ENCODE measurements around the gene RAB11FIP2.
"Not testable (repeated sequence)": the region's sequence is repeated elsewhere in the genome, so short reads cannot be mapped to it uniquely, and the experiment has no call there.

Gene RAB11FIP2

DNA sequence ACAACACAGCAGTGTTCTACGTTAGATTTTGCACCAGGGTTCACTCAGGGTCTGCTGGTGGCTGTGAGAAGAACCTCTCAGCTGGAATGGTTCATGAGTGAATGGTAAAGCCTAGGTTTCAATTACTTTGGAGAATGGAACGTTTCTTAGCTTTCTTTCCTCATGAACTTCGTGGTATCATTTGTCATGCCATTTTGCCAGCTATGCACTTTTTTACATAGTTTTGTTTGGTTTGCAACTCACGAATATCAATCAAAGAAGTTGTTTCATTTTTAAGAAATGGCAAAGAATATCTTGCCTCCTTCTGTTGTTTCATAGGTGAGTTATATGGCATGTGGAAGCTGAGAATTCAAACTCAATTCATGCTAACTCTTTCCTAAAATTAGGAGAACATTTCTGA lies 34.1 kb upstream of the RAB11FIP2 start:
- Histone ChIP-seq H3K4me1 (ENCODE audit: insufficient read depth, low read length, poor library complexity, severe bottlenecking) (no peaks in the 10 kb centered on the region), H3F3A (ENCODE audit: low read depth) (no peaks in the 10 kb centered on the region), H3K36me3 (ENCODE audit: insufficient read depth, low read length) (no peaks in the 10 kb centered on the region), H2AFZ (ENCODE audit: low read length) (no peak overlapping the region), H3K9me3 (ENCODE audit: insufficient read depth, low read depth, low read length) (no peaks in the 10 kb centered on the region), H3K4me2 (ENCODE audit: low read depth, low read length, poor library complexity, severe bottlenecking) (no peak overlapping the region), H3K4me3 (ENCODE audit: low read length, poor library complexity, severe bottlenecking) (no peak overlapping the region), H4K20me1 (ENCODE audit: insufficient read depth, low read length, poor library complexity, severe bottlenecking) (no peaks in the 10 kb centered on the region), H3K27me3 (ENCODE audit: insufficient read depth, low read length, poor library complexity, severe bottlenecking) (no peaks in the 10 kb centered on the region), H3K9ac (ENCODE audit: low read depth, low read length, poor library complexity, severe bottlenecking) (no peak overlapping the region), H3K79me2 (ENCODE audit: insufficient read depth, low read length) (no peaks in the 10 kb centered on the region), H3K9me2 (replicated peaks; ENCODE audit: low read depth, low read length) (no peaks in the 10 kb centered on the region)
- TF ChIP-seq, protein P1, sequence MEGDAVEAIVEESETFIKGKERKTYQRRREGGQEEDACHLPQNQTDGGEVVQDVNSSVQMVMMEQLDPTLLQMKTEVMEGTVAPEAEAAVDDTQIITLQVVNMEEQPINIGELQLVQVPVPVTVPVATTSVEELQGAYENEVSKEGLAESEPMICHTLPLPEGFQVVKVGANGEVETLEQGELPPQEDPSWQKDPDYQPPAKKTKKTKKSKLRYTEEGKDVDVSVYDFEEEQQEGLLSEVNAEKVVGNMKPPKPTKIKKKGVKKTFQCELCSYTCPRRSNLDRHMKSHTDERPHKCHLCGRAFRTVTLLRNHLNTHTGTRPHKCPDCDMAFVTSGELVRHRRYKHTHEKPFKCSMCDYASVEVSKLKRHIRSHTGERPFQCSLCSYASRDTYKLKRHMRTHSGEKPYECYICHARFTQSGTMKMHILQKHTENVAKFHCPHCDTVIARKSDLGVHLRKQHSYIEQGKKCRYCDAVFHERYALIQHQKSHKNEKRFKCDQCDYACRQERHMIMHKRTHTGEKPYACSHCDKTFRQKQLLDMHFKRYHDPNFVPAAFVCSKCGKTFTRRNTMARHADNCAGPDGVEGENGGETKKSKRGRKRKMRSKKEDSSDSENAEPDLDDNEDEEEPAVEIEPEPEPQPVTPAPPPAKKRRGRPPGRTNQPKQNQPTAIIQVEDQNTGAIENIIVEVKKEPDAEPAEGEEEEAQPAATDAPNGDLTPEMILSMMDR (conservative IDR thresholded peaks at IDR 0.05; ENCODE audit: low read length), result no peak
- no peak for TF ChIP-seq EZH2phosphoT487 (IDR thresholded peaks at IDR 0.05; ENCODE audit: borderline replicate concordance)

DNA sequence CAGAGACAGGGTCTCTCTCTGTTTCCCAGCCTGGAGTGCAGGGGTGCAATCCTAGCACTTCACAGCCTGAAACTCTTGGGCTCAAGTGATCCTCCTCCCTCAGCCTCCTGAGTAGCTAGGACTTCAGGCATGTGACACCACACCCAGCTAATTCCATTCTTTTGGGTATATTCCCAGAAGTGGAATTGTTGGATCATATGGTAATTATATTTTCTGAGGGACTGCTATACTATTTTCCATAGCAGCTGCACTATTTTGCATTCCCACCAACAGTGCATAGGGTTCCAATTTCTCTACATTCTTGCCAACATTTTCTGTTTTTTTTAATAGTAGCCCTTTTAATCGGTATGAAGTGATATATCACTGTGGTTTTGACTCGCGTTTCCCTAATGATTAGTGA lies 30.0 kb upstream of the RAB11FIP2 start:
- no peak overlapping the region for H3K4me2 ChIP-seq (ENCODE audit: low read depth, low read length, poor library complexity, severe bottlenecking)
- no peaks in the 10 kb centered on the region for H3K79me2 ChIP-seq (ENCODE audit: insufficient read depth, low read length)
- H3F3A ChIP-seq (ENCODE audit: low read depth), result no peaks in the 10 kb centered on the region
- H2AFZ ChIP-seq (ENCODE audit: low read length), result no peak overlapping the region
- no peaks in the 10 kb centered on the region for H3K4me1 ChIP-seq (ENCODE audit: insufficient read depth, low read length, poor library complexity, severe bottlenecking)
- no peaks in the 10 kb centered on the region for H4K20me1 ChIP-seq (ENCODE audit: insufficient read depth, low read length, poor library complexity, severe bottlenecking)
- H3K4me3 ChIP-seq (ENCODE audit: low read length, poor library complexity, severe bottlenecking), result no peak overlapping the region
- no peak overlapping the region for H3K9ac ChIP-seq (ENCODE audit: low read depth, low read length, poor library complexity, severe bottlenecking)
- H3K36me3 ChIP-seq (ENCODE audit: insufficient read depth, low read length), result no peaks in the 10 kb centered on the region
- H3K9me2 ChIP-seq (replicated peaks; ENCODE audit: low read depth, low read length), result no peaks in the 10 kb centered on the region
- H3K9me3 ChIP-seq (ENCODE audit: insufficient read depth, low read depth, low read length), result no peaks in the 10 kb centered on the region
- no peaks in the 10 kb centered on the region for H3K27me3 ChIP-seq (ENCODE audit: insufficient read depth, low read length, poor library complexity, severe bottlenecking)
- TF ChIP-seq, protein P1 (conservative IDR thresholded peaks at IDR 0.05; ENCODE audit: low read length), result no peak
- TF ChIP-seq EZH2phosphoT487 (IDR thresholded peaks at IDR 0.05; ENCODE audit: borderline replicate concordance), result no peak

DNA sequence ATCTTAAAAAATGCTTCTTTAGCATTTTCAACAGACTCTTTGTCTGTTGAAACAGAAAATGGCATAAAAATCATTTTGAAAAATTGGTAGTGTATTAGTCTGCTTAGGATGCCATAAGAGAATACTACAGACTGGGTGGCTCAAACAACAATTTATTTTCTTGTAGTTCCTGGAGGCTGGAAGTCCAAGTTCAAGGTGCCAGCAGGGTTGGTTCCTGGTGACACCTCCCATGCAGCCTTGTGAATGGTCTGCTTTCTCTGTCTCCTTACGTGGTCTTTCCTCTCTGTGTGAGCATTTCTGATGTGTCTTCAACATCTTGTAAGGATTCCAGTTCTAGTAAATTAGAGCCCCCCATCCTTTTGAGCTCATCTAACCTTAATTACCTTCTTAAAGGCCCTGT lies 26.1 kb upstream of the RAB11FIP2 start:
- Histone ChIP-seq H3K9me3 (ENCODE audit: insufficient read depth, low read depth, low read length) (no peaks in the 10 kb centered on the region), H3K36me3 (ENCODE audit: insufficient read depth, low read length) (no peaks in the 10 kb centered on the region), H2AFZ (ENCODE audit: low read length) (no peak overlapping the region), H3F3A (ENCODE audit: low read depth) (no peaks in the 10 kb centered on the region), H3K79me2 (ENCODE audit: insufficient read depth, low read length) (no peaks in the 10 kb centered on the region), H3K27me3 (ENCODE audit: insufficient read depth, low read length, poor library complexity, severe bottlenecking) (no peaks in the 10 kb centered on the region), H3K4me2 (ENCODE audit: low read depth, low read length, poor library complexity, severe bottlenecking) (no peak overlapping the region), H3K9me2 (replicated peaks; ENCODE audit: low read depth, low read length) (no peaks in the 10 kb centered on the region), H3K4me3 (ENCODE audit: low read length, poor library complexity, severe bottlenecking) (no peak overlapping the region), H4K20me1 (ENCODE audit: insufficient read depth, low read length, poor library complexity, severe bottlenecking) (no peaks in the 10 kb centered on the region), H3K9ac (ENCODE audit: low read depth, low read length, poor library complexity, severe bottlenecking) (no peak overlapping the region), H3K4me1 (ENCODE audit: insufficient read depth, low read length, poor library complexity, severe bottlenecking) (no peaks in the 10 kb centered on the region)
- no peak for TF ChIP-seq EZH2phosphoT487 (IDR thresholded peaks at IDR 0.05; ENCODE audit: borderline replicate concordance)
- TF ChIP-seq, protein P1 (conservative IDR thresholded peaks at IDR 0.05; ENCODE audit: low read length), result no peak

DNA sequence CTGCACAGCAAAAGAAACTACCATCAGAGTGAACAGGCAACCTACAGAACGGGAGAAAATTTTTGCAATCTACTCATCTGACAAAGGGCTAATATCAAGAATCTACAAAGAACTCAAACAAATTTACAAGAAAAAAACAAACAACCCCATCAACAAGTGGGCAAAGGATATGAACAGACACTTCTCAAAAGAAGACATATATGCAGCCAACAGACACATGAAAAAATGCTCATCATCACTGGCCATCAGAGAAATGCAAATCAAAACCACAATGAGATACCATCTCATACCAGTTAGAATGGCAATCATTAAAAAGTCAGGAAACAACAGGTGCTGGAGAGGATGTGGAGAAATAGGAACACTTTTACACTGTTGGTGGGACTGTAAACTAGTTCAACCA lies 20.6 kb upstream of the RAB11FIP2 start:
- not testable (repeated sequence) for H2AFZ ChIP-seq (ENCODE audit: low read length); H3K9me2 ChIP-seq (replicated peaks; ENCODE audit: low read depth, low read length); H3K4me3 ChIP-seq (ENCODE audit: low read length, poor library complexity, severe bottlenecking); H3K9ac ChIP-seq (ENCODE audit: low read depth, low read length, poor library complexity, severe bottlenecking); H3K9me3 ChIP-seq (ENCODE audit: insufficient read depth, low read depth, low read length); H3K4me1 ChIP-seq (ENCODE audit: insufficient read depth, low read length, poor library complexity, severe bottlenecking); H4K20me1 ChIP-seq (ENCODE audit: insufficient read depth, low read length, poor library complexity, severe bottlenecking); H3K4me2 ChIP-seq (ENCODE audit: low read depth, low read length, poor library complexity, severe bottlenecking); H3K27me3 ChIP-seq (ENCODE audit: insufficient read depth, low read length, poor library complexity, severe bottlenecking); H3K36me3 ChIP-seq (ENCODE audit: insufficient read depth, low read length); H3K79me2 ChIP-seq (ENCODE audit: insufficient read depth, low read length); H3F3A ChIP-seq (ENCODE audit: low read depth)

Measured in Loucy (cell line).